ENCODE measurements around the gene DAW1.

GRCh38 chr2:227884511-227884947, 13.1 kb downstream of the DAW1 start:
- TF ChIP-seq EZH2 (IDR thresholded peaks at IDR 0.05): no peak
- TF ChIP-seq POLR2AphosphoS5 (IDR thresholded peaks at IDR 0.05; ENCODE audit: borderline replicate concordance, low read depth, low read length): no peak
- TF ChIP-seq FOXP2 (optimal IDR thresholded peaks at IDR 0.05; ENCODE audit: control extremely low read depth, extremely low read length, insufficient read depth): no peak
